ENCODE results near the gene DMAP1.

DNA sequence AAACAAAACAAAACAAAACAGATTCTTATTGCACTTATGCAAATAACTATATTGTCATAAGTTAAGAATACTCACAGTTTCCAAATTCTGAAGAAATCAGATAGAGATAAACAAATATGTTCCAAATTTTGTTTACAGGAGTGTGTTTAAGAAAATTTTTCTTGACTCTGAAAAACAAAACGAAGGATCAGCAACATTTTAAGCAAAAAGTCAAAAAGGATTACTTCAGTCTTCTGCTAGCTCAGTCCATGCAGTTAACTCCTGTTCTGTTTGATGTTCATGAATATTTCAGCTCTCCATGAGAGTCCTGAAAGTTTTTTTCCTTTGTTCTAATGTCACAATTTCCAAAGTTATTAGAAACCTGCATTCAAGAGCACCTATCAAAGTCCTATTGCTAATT lies 38.6 kb upstream of the DMAP1 start:
- TF ChIP-seq, protein P1, sequence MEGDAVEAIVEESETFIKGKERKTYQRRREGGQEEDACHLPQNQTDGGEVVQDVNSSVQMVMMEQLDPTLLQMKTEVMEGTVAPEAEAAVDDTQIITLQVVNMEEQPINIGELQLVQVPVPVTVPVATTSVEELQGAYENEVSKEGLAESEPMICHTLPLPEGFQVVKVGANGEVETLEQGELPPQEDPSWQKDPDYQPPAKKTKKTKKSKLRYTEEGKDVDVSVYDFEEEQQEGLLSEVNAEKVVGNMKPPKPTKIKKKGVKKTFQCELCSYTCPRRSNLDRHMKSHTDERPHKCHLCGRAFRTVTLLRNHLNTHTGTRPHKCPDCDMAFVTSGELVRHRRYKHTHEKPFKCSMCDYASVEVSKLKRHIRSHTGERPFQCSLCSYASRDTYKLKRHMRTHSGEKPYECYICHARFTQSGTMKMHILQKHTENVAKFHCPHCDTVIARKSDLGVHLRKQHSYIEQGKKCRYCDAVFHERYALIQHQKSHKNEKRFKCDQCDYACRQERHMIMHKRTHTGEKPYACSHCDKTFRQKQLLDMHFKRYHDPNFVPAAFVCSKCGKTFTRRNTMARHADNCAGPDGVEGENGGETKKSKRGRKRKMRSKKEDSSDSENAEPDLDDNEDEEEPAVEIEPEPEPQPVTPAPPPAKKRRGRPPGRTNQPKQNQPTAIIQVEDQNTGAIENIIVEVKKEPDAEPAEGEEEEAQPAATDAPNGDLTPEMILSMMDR (IDR thresholded peaks at IDR 0.05), result no peak
- no peak for TF ChIP-seq POLR2A (IDR thresholded peaks at IDR 0.05)
